Left cardiac atrium (tissue), 4 donors: Measurements from ENCODE around the gene ANKRD23. TPM values are rescaled to one million over a fixed set of nuclear protein-coding genes. Genes with fewer than 3 reads are reported as not detected.
"Not testable (repeated sequence)": the region's sequence is repeated elsewhere in the genome, so short reads cannot be mapped to it uniquely, and the experiment has no call there.

Source experiments
- ATAC-seq, 2 donors: fragments of 200-7000 bp; cut with Tn5 transposase; one replicate each; pipeline ENCODE4 v1.9.1; 2020; ENCODE audit warnings: mild to moderate bottlenecking in 2 of 2, moderate library complexity in 2 of 2
- DNase-seq: peaks from one replicate; pipeline ENCODE4 v3.0.0-alpha.2; 2020
- intact Hi-C, 2 donors: fragments of 100-400 bp; cut with DNase I; formaldehyde crosslinking; loops; one replicate each; pipeline versions ENCODE4 v1.14.1 to v1.15.1; 2022 to 2023
- total RNA-seq, 2 donors: library from RNA; stranded (reverse); fragmentation: NEBNext Ultra II Directional; extraction: Animal tissue kit (Norgen Biotek cat#: 25700); gene quantifications; one replicate each; pipeline ENCODE4 v1.2.1, GENCODE V29; 2021
- donor health status: DM: no; HTN: yes; CAD: no.
- donor health status: DM: no; HTN: yes; CAD: no; lungs with severe emphysema.
- donor health status: DM: yes; HTN: yes; CAD: no.
- donor health status: Dilated cardiomyopathy.

ANKRD23 gene
- total RNA-seq, 2 donors from 2014 or later = 18.4 to 24.7 TPM

DNA sequence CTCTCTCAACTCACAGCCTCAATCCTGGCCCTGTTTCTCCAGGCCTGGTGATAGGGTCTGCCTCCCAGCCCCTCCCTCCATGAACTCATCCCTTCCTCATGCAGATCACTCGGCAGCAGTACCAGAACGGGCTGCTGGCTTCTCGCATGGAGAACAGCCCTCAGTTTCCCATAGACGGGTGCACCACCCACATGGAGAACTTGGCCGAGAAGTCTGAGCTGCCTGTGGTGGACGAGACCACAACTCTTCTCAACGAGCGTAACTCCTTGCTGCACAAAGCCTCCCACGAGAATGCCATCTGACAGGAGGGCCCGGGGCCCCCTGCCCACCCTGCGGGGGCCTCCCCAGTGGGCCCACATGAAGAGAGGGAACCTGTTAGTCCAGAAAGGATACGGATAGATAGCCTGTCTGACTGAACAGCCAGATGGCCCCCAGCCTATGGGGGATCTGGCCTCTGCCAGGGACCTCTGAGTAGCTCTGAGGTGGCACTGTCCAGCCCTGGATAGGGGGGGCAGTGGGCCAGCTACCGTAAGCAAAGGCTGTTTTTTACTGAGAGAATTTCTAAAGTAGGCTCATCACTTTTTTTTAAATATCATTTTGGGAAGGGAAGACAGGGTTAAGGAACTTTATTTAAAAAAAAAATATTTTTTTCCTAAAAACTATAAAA, 34.5 kb downstream of the ANKRD23 start:
- ATAC-seq (peak in 1 of 2 donors; percentile 18), DNase-seq (no peak)
- intact Hi-C loops = loop anchor here in 1 of 2 donors (10.0 kb wide), 1 partner anchor 55 kb away; no protein-coding TSS in a partner anchor

- intact Hi-C loops = loop anchor here in 1 of 2 donors (10.0 kb wide), 1 partner anchor 54 kb away; no protein-coding TSS in a partner anchor
- DNase-seq (no peak), ATAC-seq (no peak)
Measured at GRCh38 chr2:96808176-96808837, 35.5 kb downstream of the ANKRD23 start.

DNA sequence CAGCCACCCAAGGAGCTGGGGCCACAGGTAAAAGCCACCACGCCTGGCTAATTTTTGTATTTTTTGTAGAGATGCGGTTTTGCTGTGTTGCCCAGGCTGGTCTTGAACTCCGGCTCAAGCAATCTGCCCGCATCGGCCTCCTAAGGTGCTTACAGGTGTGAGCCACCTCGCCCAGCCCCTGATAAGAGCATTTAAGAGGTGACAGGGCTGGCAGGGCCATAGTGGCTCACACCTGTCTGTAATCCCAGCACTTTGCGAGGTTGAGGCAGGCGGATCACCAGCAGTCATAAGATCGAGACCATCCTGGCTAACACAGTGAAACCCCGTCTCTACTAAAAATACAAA, 36.7 kb downstream of the ANKRD23 start:
- intact Hi-C loops = loop anchor here in 1 of 2 donors (10.0 kb wide), 1 partner anchor 52 kb away; no protein-coding TSS in a partner anchor
- ATAC-seq = no peak
- DNase-seq = no peak

DNA sequence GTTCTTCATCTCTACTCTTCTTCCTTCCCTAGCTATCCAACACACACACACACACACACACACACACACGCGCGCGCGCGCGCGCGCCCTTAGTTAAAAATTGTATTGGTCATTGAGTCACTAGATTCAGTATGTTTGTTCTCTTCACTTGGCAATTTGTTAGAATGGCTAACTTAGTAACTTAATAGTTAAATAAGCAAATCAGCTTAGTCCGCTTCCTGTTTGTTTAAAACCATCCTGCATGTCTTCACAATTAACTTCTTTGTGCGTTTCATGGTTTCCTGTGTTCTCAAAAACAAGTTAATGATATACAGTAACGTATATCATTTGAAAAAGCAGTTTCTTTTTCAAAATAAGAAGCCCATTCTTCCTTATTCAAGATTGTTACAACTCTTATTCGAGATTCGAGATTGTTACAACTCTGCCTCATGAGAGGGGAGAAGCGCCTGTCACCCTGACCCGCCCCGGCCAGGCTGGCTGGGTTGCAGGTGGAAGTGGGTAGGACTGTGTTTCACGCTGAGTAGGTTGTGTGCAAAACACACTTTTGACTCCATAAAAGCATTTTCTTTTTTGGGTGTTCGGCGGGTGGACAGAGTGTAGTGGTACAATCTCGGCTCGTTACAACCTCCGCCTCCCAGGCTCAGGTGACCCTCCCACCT, 37.2 kb downstream of the ANKRD23 start:
- no peak for DNase-seq
- intact Hi-C loops = loop anchor here in 1 of 2 donors (10.0 kb wide), 1 partner anchor 52 kb away; no protein-coding TSS in a partner anchor
- peak in 1 of 2 donors; percentile 31 for ATAC-seq

- intact Hi-C loops = loop anchor here in 1 of 2 donors (10.0 kb wide), 1 partner anchor 51 kb away; no protein-coding TSS in a partner anchor
- DNase-seq, ATAC-seq: not testable (repeated sequence)
Measured at GRCh38 chr2:96805946-96806345, 37.9 kb downstream of the ANKRD23 start.

- intact Hi-C loops = loop anchor here in 1 of 2 donors (10.0 kb wide), 1 partner anchor 50 kb away; no protein-coding TSS in a partner anchor
- ATAC-seq (no peak), DNase-seq (no peak)
Measured at GRCh38 chr2:96804986-96805385, 38.8 kb downstream of the ANKRD23 start.

DNA sequence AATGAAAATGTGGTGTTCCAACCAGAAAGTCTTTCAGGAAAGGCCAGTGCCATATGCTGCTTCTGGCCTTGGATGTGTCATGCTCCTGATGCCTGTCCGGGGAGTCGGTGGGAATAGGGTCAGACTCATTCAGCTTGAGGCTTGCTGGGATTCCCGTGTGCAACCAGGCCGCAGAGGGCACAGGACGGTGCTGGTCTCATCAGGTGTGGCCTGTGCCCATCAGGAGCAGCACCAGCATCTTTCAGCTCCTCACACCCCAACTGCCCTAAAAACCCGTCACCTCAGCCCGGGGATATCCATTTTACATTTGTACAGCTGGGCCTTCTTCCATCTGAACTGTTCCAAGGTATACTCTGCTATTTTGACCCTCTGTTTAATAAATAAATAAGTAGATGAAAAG, 41.1 kb downstream of the ANKRD23 start:
- intact Hi-C loops = loop anchor here in 1 of 2 donors (10.0 kb wide), 1 partner anchor 48 kb away; no protein-coding TSS in a partner anchor
- DNase-seq = no peak
- no peak for ATAC-seq

DNA sequence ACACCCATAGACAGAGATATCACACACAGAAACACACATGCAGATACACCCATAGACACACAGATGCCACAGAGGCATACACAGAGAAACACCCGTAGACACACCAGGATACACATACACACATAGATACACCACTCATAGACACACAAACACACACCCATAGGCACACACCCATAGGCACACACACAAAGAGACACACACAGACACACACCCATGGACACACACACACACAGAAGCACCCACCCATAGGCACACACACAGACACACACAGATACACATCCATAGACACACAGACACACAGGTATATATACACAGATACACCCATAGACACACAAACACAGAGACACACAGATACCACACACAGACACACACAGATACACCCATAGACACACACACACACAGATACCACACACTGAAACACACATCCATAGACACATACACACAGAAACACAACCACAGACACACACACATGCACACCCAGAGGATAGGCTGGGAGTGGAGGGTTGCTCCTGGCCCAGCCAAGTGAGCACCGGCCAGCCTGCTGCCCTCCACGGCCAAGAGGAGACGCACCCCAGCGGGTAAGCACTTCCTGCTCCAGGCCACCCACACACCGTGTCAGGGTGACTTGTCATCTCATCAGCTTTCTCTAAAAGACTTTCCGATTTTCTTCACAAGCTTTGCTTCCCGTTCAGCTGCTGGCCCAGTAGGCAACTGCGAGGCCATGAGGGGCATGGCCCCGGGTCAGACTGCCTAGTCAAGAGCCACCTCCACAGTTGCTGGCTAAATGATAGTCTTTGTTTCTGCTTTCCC, 41.8 kb downstream of the ANKRD23 start:
- ATAC-seq = no peak
- intact Hi-C loops = loop anchor here in 1 of 2 donors (10.0 kb wide), 1 partner anchor 47 kb away; no protein-coding TSS in a partner anchor
- no peak for DNase-seq

DNA sequence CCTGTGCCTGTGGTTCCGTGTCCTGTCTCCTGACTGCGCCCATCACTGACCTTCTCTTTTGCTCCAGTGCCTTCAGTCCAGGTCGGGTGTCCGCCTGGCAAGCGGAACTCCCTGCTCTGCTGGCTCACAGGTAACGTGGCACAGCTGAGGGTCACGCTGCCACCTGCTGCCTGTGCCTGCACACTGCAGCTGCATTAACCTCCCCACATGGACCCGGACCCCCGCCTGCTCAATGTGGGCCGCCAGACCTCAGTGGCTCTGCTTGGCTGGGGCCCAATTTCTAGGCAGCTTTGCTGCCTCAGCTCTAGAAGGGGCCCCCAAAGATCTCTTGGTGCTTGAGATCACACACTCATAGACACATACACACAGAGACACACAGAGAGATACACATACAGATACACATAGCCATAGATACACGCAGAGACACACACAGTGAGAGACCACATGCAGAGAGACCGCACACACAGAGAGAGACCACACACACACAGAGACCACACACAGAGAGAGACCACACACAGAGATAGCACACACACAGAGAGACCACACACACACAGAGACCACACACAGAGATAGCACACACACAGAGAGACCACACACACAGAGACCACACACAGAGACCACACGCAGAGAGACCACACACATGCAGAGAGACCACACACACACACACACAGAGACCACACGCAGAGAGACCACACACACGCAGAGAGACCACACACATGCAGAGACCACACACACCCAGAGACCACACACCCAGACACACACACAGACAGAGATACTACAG, 42.6 kb downstream of the ANKRD23 start:
- peak; percentile 77 for DNase-seq
- intact Hi-C loops = loop anchor here in 1 of 2 donors (10.0 kb wide), 1 partner anchor 46 kb away; no protein-coding TSS in a partner anchor
- peak; percentile 89 to 90 for ATAC-seq

GRCh38 chr2:96800061-96801004, 43.5 kb downstream of the ANKRD23 start:
- DNase-seq = no peak
- intact Hi-C loops = loop anchor here in 1 of 2 donors (10.0 kb wide), 1 partner anchor 46 kb away; no protein-coding TSS in a partner anchor
- peak; percentile 5 to 7 for ATAC-seq

GRCh38 chr2:96799623-96799935, 44.2 kb downstream of the ANKRD23 start:
- no peak for ATAC-seq
- no peak for DNase-seq
- intact Hi-C loops = no loop called here

- DNase-seq (no peak), ATAC-seq (no peak)
- intact Hi-C loops = no loop called here
Measured at GRCh38 chr2:96798733-96799622, 44.8 kb downstream of the ANKRD23 start.

DNA sequence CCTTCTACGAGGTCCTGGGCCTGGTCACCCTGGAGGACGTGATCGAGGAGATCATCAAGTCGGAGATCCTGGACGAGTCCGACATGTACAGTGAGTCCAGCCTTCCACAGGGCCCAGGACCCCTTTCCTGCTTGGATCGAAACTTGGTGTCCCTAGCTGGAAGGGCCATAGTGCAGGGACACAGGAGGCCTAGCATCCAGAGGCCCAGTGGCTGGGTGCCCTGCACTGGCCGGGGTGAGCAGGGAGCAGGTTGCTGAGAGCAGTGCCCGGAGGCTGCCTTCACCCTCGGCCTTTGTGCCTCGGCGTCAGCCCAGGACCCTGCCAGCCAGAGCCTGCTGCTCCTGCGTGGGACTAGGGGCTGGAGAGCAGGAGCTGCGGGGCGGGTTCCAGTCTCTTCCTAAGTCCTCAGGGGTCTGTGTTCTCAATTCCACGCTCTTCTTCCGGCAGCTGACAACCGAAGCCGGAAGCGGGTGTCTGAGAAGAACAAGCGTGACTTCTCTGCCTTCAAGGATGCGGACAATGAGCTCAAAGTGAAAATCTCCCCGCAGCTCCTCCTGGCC, 46.7 kb downstream of the ANKRD23 start:
- ATAC-seq (no peak), DNase-seq (no peak)
- intact Hi-C loops = no loop called here

- intact Hi-C loops, DNase-seq, ATAC-seq: not testable (repeated sequence)
Measured at GRCh38 chr2:96796497-96796896, 47.3 kb downstream of the ANKRD23 start.

- intact Hi-C loops = no loop called here
- DNase-seq (no peak), ATAC-seq (no peak)
Measured at GRCh38 chr2:96795076-96795475, 48.7 kb downstream of the ANKRD23 start.
